DMS53 (cell line): Measurements from ENCODE around the gene WWOX.

ENCODE experiments used
- DNase-seq: peaks from one replicate; lab custom pipeline; 2025; lab: John Stamatoyannopoulos, UW

WWOX gene

GRCh38 chr16:78501744-78502143 lies 402.3 kb downstream of the WWOX start:
- DNase-seq, result no peak

GRCh38 chr16:78502812-78503350 lies 403.4 kb downstream of the WWOX start:
- DNase-seq, result no peak

GRCh38 chr16:78503602-78504001 lies 404.1 kb downstream of the WWOX start:
- DNase-seq, result peak; percentile 75

- no peak for DNase-seq
Observed at GRCh38 chr16:78504401-78504851, 405.0 kb downstream of the WWOX start.

GRCh38 chr16:78505036-78505435 lies 405.6 kb downstream of the WWOX start:
- DNase-seq, result no peak

GRCh38 chr16:78505544-78506366 lies 406.3 kb downstream of the WWOX start:
- DNase-seq, result peak; percentile 62

GRCh38 chr16:78506367-78507193 lies 407.1 kb downstream of the WWOX start:
- peak; percentile 62 for DNase-seq

- no peak for DNase-seq
Observed at GRCh38 chr16:78507576-78507975, 408.1 kb downstream of the WWOX start.

- DNase-seq, result no peak
Observed at GRCh38 chr16:78509965-78510364, 410.5 kb downstream of the WWOX start.

- peak; percentile 38 for DNase-seq
Observed at GRCh38 chr16:78510496-78510895, 411.0 kb downstream of the WWOX start.

GRCh38 chr16:78513838-78514237 lies 414.4 kb downstream of the WWOX start:
- DNase-seq, result no peak

GRCh38 chr16:78514888-78515287 lies 415.4 kb downstream of the WWOX start:
- DNase-seq, result peak; percentile 15

GRCh38 chr16:78515421-78515820 lies 416.0 kb downstream of the WWOX start:
- peak; percentile 73 for DNase-seq

- no peak for DNase-seq
Observed at GRCh38 chr16:78516006-78516736, 416.7 kb downstream of the WWOX start.

GRCh38 chr16:78519896-78520295 lies 420.4 kb downstream of the WWOX start:
- no peak for DNase-seq

- no peak for DNase-seq
Observed at GRCh38 chr16:78520470-78520869, 421.0 kb downstream of the WWOX start.

- peak; percentile 81 for DNase-seq
Observed at GRCh38 chr16:78522327-78522726, 422.9 kb downstream of the WWOX start.

GRCh38 chr16:78523212-78523985 lies 423.9 kb downstream of the WWOX start:
- DNase-seq, result peak; percentile 80

- peak; percentile 79 for DNase-seq
Observed at GRCh38 chr16:78524066-78524595, 424.7 kb downstream of the WWOX start.

- DNase-seq, result no peak
Observed at GRCh38 chr16:78528265-78528664, 428.8 kb downstream of the WWOX start.

GRCh38 chr16:78529881-78530280 lies 430.4 kb downstream of the WWOX start:
- no peak for DNase-seq
